GM18519 (cell line): Measurements from ENCODE around the gene PARN.
"Not testable (repeated sequence)": the region's sequence is repeated elsewhere in the genome, so short reads cannot be mapped to it uniquely, and the experiment has no call there.

ENCODE experiments used
- ATAC-seq: cut with Tn5 transposase; IDR thresholded peaks from one replicate; pipeline ENCODE4 v1.9.1; 2021; ENCODE audit warnings: mild to moderate bottlenecking, moderate library complexity; ENCODE audit not compliant: unreplicated experiment, low FRiP score

The PARN gene

DNA sequence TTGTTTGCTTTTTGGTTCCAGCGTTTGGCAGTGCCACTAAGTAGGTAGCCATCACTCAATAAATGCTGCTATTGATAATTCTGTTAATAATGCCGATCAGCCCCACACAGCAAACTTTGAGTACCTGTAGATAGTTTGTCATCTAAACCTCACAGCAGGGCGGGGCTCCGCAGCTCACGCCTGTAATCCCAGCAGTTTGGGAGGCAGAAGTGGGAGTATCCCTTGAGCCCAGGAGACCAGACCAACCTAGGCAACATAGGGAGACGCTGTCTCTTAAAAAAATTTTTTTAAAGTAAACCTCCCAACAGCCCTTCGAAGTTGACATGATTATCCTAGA is 4.3 kb upstream of the PARN start:
- no peak for ATAC-seq

DNA sequence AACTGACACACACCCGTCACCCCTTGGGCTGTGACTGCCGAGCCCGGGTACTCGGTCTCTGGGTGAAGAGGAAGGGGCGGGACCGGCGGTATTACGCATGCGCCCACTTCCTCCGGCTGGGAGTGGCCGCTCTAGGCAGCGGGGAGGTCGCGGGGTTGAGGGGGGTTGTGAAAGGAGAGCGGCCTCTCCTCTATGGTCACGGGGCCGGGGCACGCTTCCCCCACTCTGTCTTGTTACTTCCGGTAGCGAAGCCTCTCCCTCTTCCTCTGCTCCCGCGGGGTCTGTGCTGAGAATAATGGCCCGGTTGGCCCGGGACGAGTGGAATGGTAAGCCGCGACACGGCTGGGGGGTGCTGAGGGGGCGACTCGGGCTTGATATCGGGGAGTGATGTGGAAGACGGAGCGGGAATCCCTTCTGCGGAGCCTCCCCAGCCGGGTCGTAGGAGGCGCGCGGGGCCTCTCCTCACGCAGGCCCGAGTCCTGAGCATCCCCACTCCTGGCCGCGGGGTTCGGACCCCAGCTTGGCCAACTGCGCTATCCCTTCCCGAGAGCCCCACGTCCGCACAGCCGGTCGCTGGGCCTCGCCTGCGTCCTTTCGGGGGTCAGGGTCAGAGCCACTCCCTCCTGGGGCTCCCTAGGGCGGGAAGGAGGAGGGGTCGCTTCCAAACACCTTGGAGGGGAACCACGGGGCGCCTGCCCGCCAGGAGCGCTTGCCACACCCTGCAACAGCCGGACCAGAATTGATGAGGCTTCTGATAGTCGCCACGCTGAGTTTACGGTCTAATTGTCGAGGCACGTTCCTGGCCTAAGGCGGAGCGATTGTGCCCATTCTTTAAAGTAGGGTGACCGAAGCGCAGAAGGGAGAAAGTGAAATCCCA is 2.9 kb upstream of the PARN start, which contains the start of gene BFAR:
Gene BFAR, plus strand, starts transcription at position 259 of the 877 bp plus-strand sequence. CDS start 11,396 bp downstream, outside the sequence.
- peak; percentile 52 for ATAC-seq

GRCh38 chr16:14630620-14631330 is 715 bp upstream of the PARN start:
- ATAC-seq, result not testable (repeated sequence)

DNA sequence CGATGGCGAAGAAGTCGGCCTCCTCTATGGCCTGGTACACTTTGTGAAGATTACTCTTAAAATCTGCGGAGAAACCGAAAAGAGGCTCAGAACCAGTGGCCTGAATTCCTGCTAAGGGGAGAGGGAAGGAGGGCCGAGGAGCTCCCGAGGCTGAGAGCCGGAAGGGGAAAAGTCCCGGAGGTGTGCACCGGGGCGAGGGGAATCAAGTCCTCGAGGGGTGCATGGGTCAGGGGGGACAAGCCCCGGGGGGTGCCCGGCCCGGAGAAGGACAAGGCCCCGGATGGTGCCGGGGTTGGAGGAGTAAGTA is 495 bp downstream of the PARN start:
- no peak for ATAC-seq

DNA sequence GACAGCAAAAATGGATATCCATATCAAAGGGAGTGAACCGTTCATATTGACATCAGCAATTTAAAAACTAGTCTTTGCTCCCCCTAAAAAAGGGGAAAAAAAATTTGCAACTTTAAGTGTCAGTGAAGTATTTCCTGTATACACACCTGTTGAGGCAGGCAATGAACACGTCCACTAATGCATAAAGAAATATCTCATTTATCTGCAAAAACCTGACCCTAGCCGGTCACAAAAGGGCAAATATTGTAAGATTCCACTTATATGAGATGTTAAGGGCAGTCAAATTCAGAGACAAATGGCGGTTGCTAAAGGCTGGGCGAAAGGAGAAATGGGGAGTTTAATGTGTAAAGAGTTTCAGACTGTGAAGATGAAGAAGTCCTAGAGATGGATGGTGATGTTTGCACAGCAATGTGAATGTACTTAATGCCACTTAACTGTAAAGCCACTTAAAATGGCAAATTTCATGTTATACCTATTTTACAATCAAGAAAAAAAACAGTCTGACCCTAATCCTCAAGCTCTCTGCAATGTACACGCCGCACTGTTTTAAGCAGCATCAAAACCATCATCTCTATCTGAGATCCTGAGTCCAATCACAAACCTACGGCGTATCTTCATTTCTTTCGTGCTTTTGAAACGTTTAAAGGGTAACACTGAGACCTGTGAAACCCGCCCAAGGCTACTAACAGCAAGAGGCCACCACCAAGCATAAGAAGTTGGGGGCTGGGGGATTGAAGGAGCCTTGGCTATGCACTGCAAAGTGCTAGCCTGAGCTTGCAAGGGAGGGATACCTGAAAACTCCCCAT is 1.1 kb downstream of the PARN start:
- ATAC-seq, result no peak

- ATAC-seq, result no peak
Observed at GRCh38 chr16:14627078-14627477, 3.0 kb downstream of the PARN start.

- ATAC-seq, result no peak
Observed at GRCh38 chr16:14618566-14618965, 11.5 kb downstream of the PARN start.

DNA sequence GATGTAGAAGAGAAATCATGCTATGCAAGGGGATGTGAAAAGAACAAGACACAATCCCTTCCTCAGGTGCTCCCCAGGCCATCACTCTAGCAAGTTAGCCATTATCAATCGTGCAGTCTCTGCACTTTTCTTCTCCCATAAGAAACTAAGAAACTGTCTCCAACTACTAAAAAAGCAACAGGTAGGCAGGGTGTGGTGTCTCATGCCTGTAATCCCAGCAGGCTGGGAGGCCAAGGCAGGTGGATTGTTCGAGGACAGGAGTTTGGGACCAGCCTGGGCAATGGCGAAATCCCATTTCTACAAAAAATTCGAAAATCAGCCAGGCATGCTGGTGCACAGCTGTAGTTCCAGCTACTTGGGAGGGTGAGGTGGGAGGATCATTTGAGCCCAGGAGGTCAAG is 13.8 kb downstream of the PARN start:
- no peak for ATAC-seq

- no peak for ATAC-seq
Observed at GRCh38 chr16:14613991-14614390, 16.1 kb downstream of the PARN start.

DNA sequence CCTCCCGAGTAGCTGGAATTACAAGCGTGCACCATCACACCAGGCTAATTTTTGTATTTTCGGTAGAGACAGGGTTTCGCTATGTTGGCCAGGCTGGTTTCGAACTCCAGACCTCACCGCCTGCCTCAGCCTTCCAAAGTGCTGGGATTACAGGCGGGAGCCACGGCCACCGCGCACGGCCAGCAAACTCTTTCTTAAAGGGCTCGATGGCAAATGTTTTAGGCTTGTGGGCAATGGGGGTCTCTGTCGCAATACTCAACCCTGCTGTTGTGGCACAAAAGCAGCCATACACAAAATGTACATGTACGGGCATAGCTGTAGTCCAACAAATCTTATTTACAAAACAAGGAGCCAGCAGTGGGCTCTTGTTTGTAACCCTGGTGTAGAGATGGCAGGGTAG is 18.4 kb downstream of the PARN start:
- no peak for ATAC-seq

- ATAC-seq, result no peak
Observed at GRCh38 chr16:14609716-14610115, 20.3 kb downstream of the PARN start.

DNA sequence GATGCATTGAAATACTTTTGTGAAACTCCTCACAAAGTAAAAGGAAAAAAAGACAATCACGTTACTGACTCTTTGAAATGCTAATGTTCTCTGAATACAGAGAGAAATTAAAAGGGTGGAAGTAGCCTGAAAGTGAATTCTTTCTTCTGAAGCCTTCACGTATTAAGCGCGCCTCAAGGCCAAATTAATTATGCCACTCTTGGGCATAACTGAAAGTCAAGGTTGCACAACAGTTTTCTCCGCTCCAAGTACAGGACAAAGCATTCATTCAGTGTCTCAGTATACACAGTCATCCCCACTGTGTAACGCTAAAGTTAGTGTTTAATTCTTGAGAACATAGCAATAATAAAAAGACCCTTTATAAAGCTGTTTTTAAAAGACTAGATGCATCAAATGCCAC is 21.5 kb downstream of the PARN start:
- no peak for ATAC-seq

DNA sequence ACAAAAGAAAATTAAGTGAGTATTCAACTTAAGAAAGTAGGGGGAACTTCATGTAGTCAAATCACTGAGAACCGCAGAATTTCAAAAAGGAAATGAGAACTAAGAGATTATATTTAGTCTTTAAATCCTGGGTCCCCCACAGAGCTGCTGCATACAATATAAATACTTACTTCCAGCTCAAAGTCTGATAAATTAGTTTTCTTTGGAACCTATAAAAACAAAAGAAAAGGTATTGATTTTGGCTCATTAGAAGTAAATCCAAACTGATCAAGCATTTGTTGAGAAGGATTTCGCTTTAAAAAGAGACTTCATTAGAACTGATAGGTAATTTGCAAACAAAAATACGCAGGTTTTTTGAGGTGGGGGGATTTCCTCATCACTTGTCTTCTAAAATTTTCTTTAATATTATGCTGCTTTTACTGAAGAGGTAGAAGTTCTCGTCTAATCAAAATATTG is 21.9 kb downstream of the PARN start:
- no peak for ATAC-seq

- no peak for ATAC-seq
Observed at GRCh38 chr16:14606102-14606501, 24.0 kb downstream of the PARN start.

- ATAC-seq, result no peak
Observed at GRCh38 chr16:14602443-14602963, 27.6 kb downstream of the PARN start.

GRCh38 chr16:14600164-14600563 is 29.9 kb downstream of the PARN start:
- no peak for ATAC-seq

- no peak for ATAC-seq
Observed at GRCh38 chr16:14586637-14587305, 43.3 kb downstream of the PARN start.

DNA sequence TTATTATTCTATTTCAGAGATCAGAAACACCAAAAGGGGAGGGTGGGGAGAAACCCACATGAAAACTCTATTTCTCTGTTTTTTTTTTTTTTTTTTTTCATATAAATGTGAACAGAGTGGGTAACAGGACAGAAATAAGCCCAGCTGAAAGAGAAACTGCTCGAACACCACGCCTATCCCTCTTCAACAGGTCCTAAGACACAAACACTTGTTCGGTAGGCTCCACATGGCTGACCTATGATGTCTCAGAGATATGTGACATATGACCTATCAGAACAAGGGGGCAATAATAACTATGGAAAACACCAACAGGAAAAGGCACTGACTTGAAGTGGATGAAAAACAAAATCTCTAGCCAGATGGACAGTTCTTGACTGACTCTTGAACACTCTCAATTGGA is 44.8 kb downstream of the PARN start:
- ATAC-seq, result no peak

- not testable (repeated sequence) for ATAC-seq
Observed at GRCh38 chr16:14580926-14581325, 49.1 kb downstream of the PARN start.

GRCh38 chr16:14579266-14579665 is 50.8 kb downstream of the PARN start:
- no peak for ATAC-seq
